Loucy (cell line): ENCODE measurements around the gene C16orf90.
A peak's percentile ranks its signal among the peaks of the same experiment; 100 is the strongest.

ENCODE experiments used
- H2AFZ ChIP-seq: fragments of 200-600 bp; sonication (generic); 2 replicates; pipeline ENCODE4 v1.6.0; 2016; ENCODE audit warnings: antibody characterized with exemption, mild to moderate bottlenecking, low read length, moderate library complexity
- H3F3A ChIP-seq: fragments of 200-600 bp; 2 replicates; pipeline ENCODE4 v1.6.0; 2016; ENCODE audit warnings: antibody characterized with exemption, low read depth, mild to moderate bottlenecking
- H3K27me3 ChIP-seq: fragments of 200-600 bp; sonication (generic); 2 replicates; pipeline ENCODE4 v1.6.1; 2014; ENCODE audit warnings: low read length, mild to moderate bottlenecking; ENCODE audit not compliant: insufficient read depth, poor library complexity, severe bottlenecking
- H3K36me3 ChIP-seq: fragments of 200-600 bp; sonication (generic); 2 replicates; pipeline ENCODE4 v1.6.1; 2016; ENCODE audit warnings: low read length; ENCODE audit not compliant: insufficient read depth
- H3K4me1 ChIP-seq: fragments of 200-600 bp; sonication (generic); 2 replicates; pipeline ENCODE4 v1.5.1; 2014; ENCODE audit warnings: low read length, mild to moderate bottlenecking; ENCODE audit not compliant: insufficient read depth, poor library complexity, severe bottlenecking
- H3K4me2 ChIP-seq: fragments of 200-600 bp; sonication (generic); 2 replicates; pipeline ENCODE4 v1.6.0; 2014; ENCODE audit warnings: antibody characterized with exemption, low read length, low read depth, mild to moderate bottlenecking; ENCODE audit not compliant: poor library complexity, severe bottlenecking
- H3K4me3 ChIP-seq: fragments of 200-600 bp; sonication (generic); 2 replicates; pipeline ENCODE4 v1.5.1; 2014; ENCODE audit warnings: low read length, mild to moderate bottlenecking, mixed read lengths; ENCODE audit not compliant: poor library complexity, severe bottlenecking
- H3K79me2 ChIP-seq: fragments of 200-600 bp; sonication (generic); 2 replicates; pipeline ENCODE4 v1.6.1; 2014; ENCODE audit warnings: low read length; ENCODE audit not compliant: insufficient read depth
- H3K9ac ChIP-seq: fragments of 200-600 bp; sonication (generic); 2 replicates; pipeline ENCODE4 v1.6.0; 2014; ENCODE audit warnings: mild to moderate bottlenecking, low read depth, low read length, moderate library complexity; ENCODE audit not compliant: poor library complexity, severe bottlenecking
- H3K9me2 ChIP-seq: fragments of 200-600 bp; sonication (generic); replicated peaks from 2 replicates; pipeline ENCODE4 v1.6.1; 2016; ENCODE audit warnings: low read depth, low read length, mixed read lengths
- H3K9me3 ChIP-seq: fragments of 200-600 bp; sonication (generic); 2 replicates; pipeline ENCODE4 v1.6.1; 2014; ENCODE audit warnings: mild to moderate bottlenecking, antibody characterized with exemption, low read length, low read depth; ENCODE audit not compliant: insufficient read depth
- H4K20me1 ChIP-seq: fragments of 200-600 bp; sonication (generic); 2 replicates; pipeline ENCODE4 v1.6.0; 2014; ENCODE audit warnings: antibody characterized with exemption, low read length, mild to moderate bottlenecking; ENCODE audit not compliant: insufficient read depth, poor library complexity, severe bottlenecking
- CTCF ChIP-seq: fragments of 200-600 bp; sonication (generic); conservative IDR thresholded peaks from 2 replicates; pipeline ENCODE4 v1.5.1; 2014; ENCODE audit warnings: mild to moderate bottlenecking, antibody characterized with exemption, low read length
- EZH2phosphoT487 ChIP-seq: fragments of 200-600 bp; IDR thresholded peaks from 2 replicates; pipeline ENCODE4 v1.6.1; 2018; ENCODE audit warnings: antibody characterized with exemption, mild to moderate bottlenecking, moderate library complexity, borderline replicate concordance

C16orf90 gene

GRCh38 chr16:3490911-3491629 lies 4.2 kb downstream of the C16orf90 start:
- TF ChIP-seq CTCF (0 out of 2 replicates have a peak, but pooled peaks have one; percentile 8), EZH2phosphoT487 (no peak)
- Histone ChIP-seq H3K27me3 (no peaks in the 10 kb centered on the region), H3K9me2 (no peaks in the 10 kb centered on the region), H3K9ac (no peak overlapping the region), H3K4me3 (no peak overlapping the region), H3K79me2 (no peaks in the 10 kb centered on the region), H3K9me3 (no peaks in the 10 kb centered on the region), H4K20me1 (no peaks in the 10 kb centered on the region), H3K4me1 (no peaks in the 10 kb centered on the region), H3F3A (no peaks in the 10 kb centered on the region), H3K36me3 (no peaks in the 10 kb centered on the region), H3K4me2 (no peak overlapping the region), H2AFZ (no peak overlapping the region)

GRCh38 chr16:3488801-3489200 lies 6.5 kb downstream of the C16orf90 start:
- H3F3A ChIP-seq: no peaks in the 10 kb centered on the region
- no peaks in the 10 kb centered on the region for H3K79me2 ChIP-seq
- peaks cover 17% of the 10 kb centered on the region; the same call in 1 of the 2 replicates for H3K36me3 ChIP-seq
- H3K4me3 ChIP-seq: no peak overlapping the region
- TF ChIP-seq EZH2phosphoT487: no peak
- TF ChIP-seq CTCF: no peak
- no peaks in the 10 kb centered on the region for H4K20me1 ChIP-seq
- H3K9me3 ChIP-seq: no peaks in the 10 kb centered on the region
- no peak overlapping the region for H2AFZ ChIP-seq
- H3K9ac ChIP-seq: no peak overlapping the region
- H3K4me2 ChIP-seq: no peak overlapping the region
- no peaks in the 10 kb centered on the region for H3K4me1 ChIP-seq
- no peaks in the 10 kb centered on the region for H3K27me3 ChIP-seq
- H3K9me2 ChIP-seq: no peaks in the 10 kb centered on the region

GRCh38 chr16:3487521-3488410 lies 7.5 kb downstream of the C16orf90 start:
- H3K27me3 ChIP-seq: no peaks in the 10 kb centered on the region
- no peak for TF ChIP-seq CTCF
- TF ChIP-seq EZH2phosphoT487: no peak
- H3K9ac ChIP-seq: no peak overlapping the region
- no peaks in the 10 kb centered on the region for H3K4me1 ChIP-seq
- H2AFZ ChIP-seq: no peak overlapping the region
- no peaks in the 10 kb centered on the region for H3F3A ChIP-seq
- H3K4me3 ChIP-seq: no peak overlapping the region
- H3K9me3 ChIP-seq: no peaks in the 10 kb centered on the region
- H3K9me2 ChIP-seq: no peaks in the 10 kb centered on the region
- no peak overlapping the region for H3K4me2 ChIP-seq
- H3K79me2 ChIP-seq: no peaks in the 10 kb centered on the region
- no peaks in the 10 kb centered on the region for H4K20me1 ChIP-seq
- peaks cover 27% of the 10 kb centered on the region; the same call in 1 of the 2 replicates for H3K36me3 ChIP-seq
